CD4-positive, alpha-beta T cell (primary cell): ENCODE measurements around the gene ZNF37A. TPM values are rescaled to one million over a fixed set of nuclear protein-coding genes. Genes with fewer than 3 reads are reported as not detected.

Experiments
- ATAC-seq: fragments of 200-7000 bp; cut with Tn5 transposase; one replicate; pipeline ENCODE4 v1.10.0; 2022; ENCODE audit warnings: mild to moderate bottlenecking; ENCODE audit not compliant: poor library complexity
- CTCF ChIA-PET: fragments of 350-600 bp; sonication (Branson Sonifier 250); formaldehyde crosslinking; loops from one replicate; lab custom pipeline; 2021; ENCODE audit warnings: antibody characterized with exemption, inconsistent platforms; lab: Charles Lee
- POLR2A ChIA-PET: fragments of 350-600 bp; sonication (Branson Sonifier 250); formaldehyde crosslinking; loops from one replicate; lab custom pipeline; 2021; ENCODE audit warnings: antibody characterized with exemption, inconsistent platforms; lab: Charles Lee
- DNase-seq, 14 experiments: peaks; one replicate each; pipeline ENCODE4 v3.0.0-alpha.2; 2013 to 2020; ENCODE audit warnings: mixed read lengths in 2 of 14
- H3K27ac ChIP-seq, 2 donors: one replicate each; pipeline versions ENCODE4 v1.5.1 to v1.7.0; 2013; ENCODE audit warnings: low read length in 2 of 2, low read depth in 1 of 2, mild to moderate bottlenecking in 1 of 2
- H3K27me3 ChIP-seq, 2 experiments: 1 replicate in 1 of 2; 2 replicates in 1 of 2; pipeline versions ENCODE4 v1.6.1 to v1.7.0; 2013; ENCODE audit warnings: low read length in 2 of 2, control low read depth in 1 of 2, mild to moderate bottlenecking in 1 of 2, moderate library complexity in 1 of 2; ENCODE audit not compliant: insufficient read depth in 2 of 2, control insufficient read depth in 1 of 2
- H3K36me3 ChIP-seq: one replicate; pipeline ENCODE4 v1.6.1; 2013; ENCODE audit warnings: low read length, control low read depth; ENCODE audit not compliant: insufficient read depth
- H3K4me1 ChIP-seq: one replicate; pipeline ENCODE4 v1.6.1; 2013; ENCODE audit warnings: low read length, control low read depth; ENCODE audit not compliant: insufficient read depth
- H3K4me3 ChIP-seq: one replicate; pipeline ENCODE4 v1.5.1; 2013; ENCODE audit warnings: mild to moderate bottlenecking, low read length, moderate library complexity
- H3K9me3 ChIP-seq, 2 experiments: 1 replicate in 1 of 2; 2 replicates in 1 of 2; pipeline versions ENCODE4 v1.6.1 to v1.7.0; 2013; ENCODE audit warnings: low read length in 2 of 2, mild to moderate bottlenecking in 2 of 2, control low read depth in 1 of 2, moderate library complexity in 1 of 2; ENCODE audit not compliant: control insufficient read depth in 1 of 2, insufficient read depth in 1 of 2
- H3K27ac Mint-ChIP-seq: one replicate; pipeline ENCODE4 v1.8.0; 2020; ENCODE audit warnings: mixed read lengths
- H3K27me3 Mint-ChIP-seq: one replicate; pipeline ENCODE4 v1.8.0; 2021; ENCODE audit warnings: mixed read lengths
- H3K36me3 Mint-ChIP-seq: one replicate; pipeline ENCODE4 v1.8.0; 2021; ENCODE audit warnings: low read depth, mixed read lengths
- H3K4me1 Mint-ChIP-seq: one replicate; pipeline ENCODE4 v1.8.0; 2021; ENCODE audit warnings: low read depth, mixed read lengths
- H3K4me3 Mint-ChIP-seq: one replicate; pipeline ENCODE4 v1.8.0; 2020; ENCODE audit warnings: mild to moderate bottlenecking, mixed read lengths
- H3K9me3 Mint-ChIP-seq: one replicate; pipeline ENCODE4 v1.8.0; 2020; ENCODE audit warnings: mixed read lengths
- CTCF ChIP-seq: fragments of 200-600 bp; IDR thresholded peaks from one replicate; pipeline ENCODE4 v1.8.0; 2022; ENCODE audit warnings: antibody characterized with exemption, mild to moderate bottlenecking
- intact Hi-C, 2 experiments: fragments of 100-400 bp; cut with DNase I in 1 of 2; cut with micrococcal nuclease in 1 of 2; formaldehyde crosslinking; loops; one replicate each; pipeline versions ENCODE4 v1.15.1 to v1.9.0; 2023 to 2025; cut with DNase I, micrococcal nuclease
- polyA plus RNA-seq, 2 donors: library from polyadenylated mRNA; unstranded; fragments of 120-200 nt; gene quantifications; one replicate each; pipeline ENCODE4 v1.2.1, GENCODE V29; 2013
- total RNA-seq, 174 experiments: library from RNA in 2 of 174; stranded (reverse) in 2 of 174; gene quantifications; one replicate each; pipeline ENCODE4 v1.2.3 and lab custom pipeline; 2021 to 2026

ZNF37A gene
- total RNA-seq (10 to 100 TPM; 14.7 to 15.4 TPM), total RNA-seq (lab: John Stamatoyannopoulos, UW) (18.3 to 124 (median 78.4) reads per million in 172 experiments)
- polyA plus RNA-seq (2013, experiment 1 of 2): 9.8 TPM
- 10.4 TPM for polyA plus RNA-seq (2013, experiment 2 of 2)

DNA sequence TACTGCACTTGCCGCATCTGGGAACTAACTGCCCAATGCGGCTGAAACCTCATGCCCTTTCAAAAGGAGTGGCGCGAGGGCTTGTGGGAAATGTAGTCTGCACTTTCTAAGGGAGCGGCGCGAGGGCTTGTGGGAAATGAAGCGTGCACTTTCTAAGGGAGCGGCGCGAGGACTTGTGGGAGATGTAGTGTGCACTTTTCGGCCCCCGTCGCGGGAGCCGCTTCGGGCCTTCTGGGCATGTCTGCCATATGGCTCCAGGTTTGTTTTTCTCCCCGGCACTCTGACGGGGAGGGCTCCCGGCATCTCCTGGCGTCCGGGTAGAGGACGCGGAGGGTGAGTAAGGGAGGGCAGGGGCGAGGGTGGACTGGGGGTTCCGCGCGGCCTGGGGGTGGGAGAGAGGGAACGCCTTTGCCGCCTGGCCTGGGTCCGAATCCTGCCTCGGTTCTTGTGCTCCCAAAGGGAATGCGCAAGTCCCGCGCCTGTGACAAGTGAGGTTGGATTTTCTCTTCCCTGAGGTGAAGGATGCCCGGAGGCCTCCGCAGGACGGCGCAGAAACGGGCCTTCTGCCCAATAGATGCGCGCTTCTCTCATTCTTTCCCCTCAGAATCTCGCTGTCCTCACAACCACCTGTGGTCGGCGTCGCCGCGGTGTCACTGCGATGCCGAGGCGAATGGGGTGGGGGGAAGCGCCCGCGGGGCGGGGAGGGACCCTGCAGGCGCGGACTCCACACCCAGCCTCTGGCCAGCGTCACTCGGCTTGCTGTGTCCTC is at the start of gene ZNF37A:
Gene ZNF37A, plus strand, starts transcription at position 180 of the 769 bp plus-strand sequence. CDS start 2,281 bp downstream, outside the sequence.
- peaks cover 5% of the 10 kb centered on the region for H3K9me3 Mint-ChIP-seq
- Histone ChIP-seq H3K27me3 (no peaks in the 10 kb centered on the region), H3K4me3 (peak within 1 kb of the TSS; percentile 94), H3K27ac (peak within 1 kb of the TSS; percentile 70 to 76), H3K9me3 (no peaks in the 10 kb centered on the region), H3K36me3 (peaks cover 32% of the 10 kb centered on the region), H3K4me1 (peaks cover 23% of the 10 kb centered on the region)
- intact Hi-C loops: loop anchor here (1.0 to 10.0 kb wide), 7 partner anchors 84 to 310 kb away; partner anchors contain the start of genes ZNF248 (in 2 of the 2), ZNF25 (in 2 of the 2) and ZNF33A (in 1 of the 2)
- DNase-seq (peak; percentile 74 to 96 (median 87)), ATAC-seq (peak; percentile 96)
- peak within 1 kb of the TSS; percentile 95 for H3K27ac Mint-ChIP-seq
- ChIA-PET POLR2A (interaction anchor here (1.0 to 3.3 kb wide), 4 partner anchors 84 to 308 kb away, joined by 6 to 19 read pairs (median 12); partner anchors contain the start of genes ZNF25 and ZNF33A), CTCF (interaction anchor here (2.9 kb wide), 1 partner anchor 118 kb away, joined by 31 read pairs; the partner anchor contains the start of gene ZNF25)
- peaks cover 56% of the 10 kb centered on the region for H3K36me3 Mint-ChIP-seq
- peaks cover 40% of the 10 kb centered on the region for H3K4me1 Mint-ChIP-seq
- no peaks in the 10 kb centered on the region for H3K27me3 Mint-ChIP-seq
- peak within 1 kb of the TSS; percentile 90 for H3K4me3 Mint-ChIP-seq
- no peak for TF ChIP-seq CTCF

DNA sequence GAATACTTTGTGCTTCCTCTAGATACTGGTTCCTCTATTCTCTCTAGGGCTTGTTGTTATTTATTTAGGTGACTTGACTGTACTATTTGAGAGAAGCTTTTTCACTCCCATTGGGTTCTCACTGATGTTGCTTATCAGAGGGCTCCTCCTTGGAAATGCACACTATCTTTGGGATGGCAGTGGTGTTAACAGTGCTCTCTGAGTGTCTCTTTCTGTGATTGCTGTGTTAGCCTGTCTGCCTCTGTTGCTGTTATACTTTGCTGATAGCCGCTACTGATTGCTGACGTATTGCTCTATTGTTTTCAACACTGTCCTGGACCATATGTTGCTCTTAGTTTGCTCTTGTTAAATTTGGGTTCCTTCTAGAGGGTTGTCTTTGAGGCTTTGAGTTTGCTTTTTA is 49.0 kb upstream of the ZNF37A start:
- peaks cover 14% of the 10 kb centered on the region for H3K9me3 Mint-ChIP-seq
- Histone ChIP-seq H3K4me3 (no peak overlapping the region), H3K4me1 (peaks cover 6% of the 10 kb centered on the region), H3K27me3 (no peaks in the 10 kb centered on the region), H3K27ac (no peak overlapping the region), H3K9me3 (peaks cover under 1 to 6% of the 10 kb centered on the region in 2 experiments), H3K36me3 (peaks cover 41% of the 10 kb centered on the region)
- intact Hi-C loops: no loop called here
- DNase-seq (no peak), ATAC-seq (no peak)
- no peaks in the 10 kb centered on the region for H3K27me3 Mint-ChIP-seq
- no peak overlapping the region for H3K4me3 Mint-ChIP-seq
- peaks cover 48% of the 10 kb centered on the region for H3K4me1 Mint-ChIP-seq
- TF ChIP-seq CTCF: no peak
- ChIA-PET POLR2A (interaction anchor here (0.8 kb wide), 1 partner anchor 187 kb away, joined by 3 read pairs; no protein-coding TSS in a partner anchor), CTCF (no interaction called here)
- H3K36me3 Mint-ChIP-seq: peaks cover 96% of the 10 kb centered on the region
- no peak overlapping the region for H3K27ac Mint-ChIP-seq

DNA sequence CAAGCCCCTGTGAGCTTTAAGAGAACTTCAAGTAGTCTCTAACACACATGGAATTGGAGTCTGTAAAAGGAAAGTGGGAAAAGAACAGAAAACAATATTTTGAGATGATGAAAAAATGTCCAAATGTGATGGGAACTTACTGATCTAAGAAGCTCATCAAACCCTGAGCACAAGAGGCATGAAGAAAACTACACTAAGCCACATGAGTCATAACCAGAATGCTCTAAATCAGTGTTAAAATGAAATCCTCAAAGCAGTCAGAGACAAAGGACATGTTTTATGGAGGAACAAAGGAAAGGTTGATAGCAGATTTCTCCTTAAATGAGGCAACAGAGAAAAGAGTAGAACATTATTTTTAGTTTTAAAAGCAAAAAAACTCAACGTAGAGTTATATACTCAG is 46.5 kb upstream of the ZNF37A start:
- Mint-ChIP-seq H3K4me3 (no peak overlapping the region), H3K9me3 (peaks cover 17% of the 10 kb centered on the region), H3K27ac (no peak overlapping the region), H3K27me3 (no peaks in the 10 kb centered on the region), H3K36me3 (peaks cover 92% of the 10 kb centered on the region), H3K4me1 (peaks cover 33% of the 10 kb centered on the region)
- Histone ChIP-seq H3K4me3 (no peak overlapping the region), H3K27ac (no peak overlapping the region), H3K4me1 (peaks cover under 1% of the 10 kb centered on the region), H3K9me3 (peaks cover 10 to 17% of the 10 kb centered on the region in 2 experiments), H3K36me3 (peaks cover 41% of the 10 kb centered on the region), H3K27me3 (no peaks in the 10 kb centered on the region)
- ChIA-PET CTCF (interaction anchor here (0.6 kb wide), 1 partner anchor 41 kb away, joined by 3 read pairs; no protein-coding TSS in a partner anchor), POLR2A (no interaction called here)
- ATAC-seq (no peak), DNase-seq (no peak)
- intact Hi-C loops: no loop called here
- TF ChIP-seq CTCF: no peak
